ENCODE data around the gene SCCPDH.

SCCPDH gene

DNA sequence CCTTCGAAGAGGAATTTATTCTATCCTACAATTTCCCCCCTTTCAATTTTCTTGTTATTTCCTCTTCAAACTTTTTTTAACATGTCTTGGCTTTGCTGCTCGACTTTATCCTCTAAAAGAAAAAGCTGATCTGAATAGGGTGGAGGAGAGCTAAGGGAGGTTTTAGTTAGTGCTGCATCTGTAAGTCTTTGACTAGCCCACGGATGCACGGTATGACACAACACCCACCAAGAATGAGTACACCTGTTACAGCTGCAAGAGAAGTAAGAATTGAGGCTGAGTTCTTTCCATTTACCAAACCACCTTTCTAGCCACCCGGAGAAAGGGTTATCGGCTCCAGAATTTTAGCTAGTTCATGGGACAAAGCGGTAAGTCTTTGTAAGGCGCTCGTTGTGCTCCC is 23.8 kb downstream of the SCCPDH start:
- TF ChIP-seq, protein P1, sequence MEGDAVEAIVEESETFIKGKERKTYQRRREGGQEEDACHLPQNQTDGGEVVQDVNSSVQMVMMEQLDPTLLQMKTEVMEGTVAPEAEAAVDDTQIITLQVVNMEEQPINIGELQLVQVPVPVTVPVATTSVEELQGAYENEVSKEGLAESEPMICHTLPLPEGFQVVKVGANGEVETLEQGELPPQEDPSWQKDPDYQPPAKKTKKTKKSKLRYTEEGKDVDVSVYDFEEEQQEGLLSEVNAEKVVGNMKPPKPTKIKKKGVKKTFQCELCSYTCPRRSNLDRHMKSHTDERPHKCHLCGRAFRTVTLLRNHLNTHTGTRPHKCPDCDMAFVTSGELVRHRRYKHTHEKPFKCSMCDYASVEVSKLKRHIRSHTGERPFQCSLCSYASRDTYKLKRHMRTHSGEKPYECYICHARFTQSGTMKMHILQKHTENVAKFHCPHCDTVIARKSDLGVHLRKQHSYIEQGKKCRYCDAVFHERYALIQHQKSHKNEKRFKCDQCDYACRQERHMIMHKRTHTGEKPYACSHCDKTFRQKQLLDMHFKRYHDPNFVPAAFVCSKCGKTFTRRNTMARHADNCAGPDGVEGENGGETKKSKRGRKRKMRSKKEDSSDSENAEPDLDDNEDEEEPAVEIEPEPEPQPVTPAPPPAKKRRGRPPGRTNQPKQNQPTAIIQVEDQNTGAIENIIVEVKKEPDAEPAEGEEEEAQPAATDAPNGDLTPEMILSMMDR (IDR thresholded peaks at IDR 0.05; ENCODE audit: low read depth, low read length): no peak
- no peak for TF ChIP-seq EZH2phosphoT487 (IDR thresholded peaks at IDR 0.05; ENCODE audit: low read depth)
- Histone ChIP-seq H2AFZ (ENCODE audit: low read depth, low read length) (no peak overlapping the region), H3K36me3 (replicated peaks; ENCODE audit: low read depth, low read length) (peaks cover 28% of the 10 kb centered on the region)

DNA sequence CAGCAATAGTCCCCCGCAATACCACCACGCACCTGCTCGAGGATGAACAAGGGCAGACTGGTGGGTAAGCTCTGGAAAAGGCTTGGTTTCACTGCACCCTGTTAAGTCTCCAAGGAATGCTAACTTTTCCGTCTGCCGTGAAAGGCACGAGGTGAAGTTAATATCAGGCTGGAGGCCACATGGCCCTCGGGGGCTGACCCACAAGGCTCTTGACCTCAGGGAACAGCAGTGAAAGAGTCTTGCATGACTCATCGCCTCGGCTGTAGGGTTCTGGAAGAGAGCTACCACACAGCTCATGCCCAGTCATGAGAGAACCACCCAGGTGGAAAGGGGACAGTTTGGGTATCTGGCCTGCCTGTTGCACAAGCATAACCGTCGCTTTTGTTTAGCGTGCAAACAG is 24.7 kb downstream of the SCCPDH start:
- peaks cover 4% of the 10 kb centered on the region for H3K4me1 ChIP-seq (ENCODE audit: low read length)
- H3K9me3 ChIP-seq (ENCODE audit: insufficient read depth, low read length): no peaks in the 10 kb centered on the region
- no peak overlapping the region for H3K27ac ChIP-seq (ENCODE audit: low read length)
- H4K20me1 ChIP-seq (ENCODE audit: insufficient read depth, low read length): no peaks in the 10 kb centered on the region
- no peak for TF ChIP-seq EZH2phosphoT487 (IDR thresholded peaks at IDR 0.05; ENCODE audit: low read depth)
- TF ChIP-seq, protein P1 (IDR thresholded peaks at IDR 0.05; ENCODE audit: low read depth, low read length): no peak
- no peak overlapping the region for H3K4me2 ChIP-seq (ENCODE audit: low read length)
- peaks cover 25% of the 10 kb centered on the region for H3K36me3 ChIP-seq (replicated peaks; ENCODE audit: low read depth, low read length)
- H3K79me2 ChIP-seq (ENCODE audit: low read length): no peaks in the 10 kb centered on the region
- H2AFZ ChIP-seq (ENCODE audit: low read depth, low read length): no peak overlapping the region
- no peaks in the 10 kb centered on the region for H3K27me3 ChIP-seq (ENCODE audit: low read depth, low read length)
- H3K4me3 ChIP-seq (ENCODE audit: low read length): no peak overlapping the region
- no peak overlapping the region for H3K9ac ChIP-seq (ENCODE audit: low read length)

More for the DNA sequence above, 23.8 kb downstream of the SCCPDH start:
- Histone ChIP-seq H3K9me3 (ENCODE audit: insufficient read depth, low read length) (no peaks in the 10 kb centered on the region), H3K27ac (ENCODE audit: low read length) (no peak overlapping the region), H3K79me2 (ENCODE audit: low read length) (no peaks in the 10 kb centered on the region), H3K27me3 (ENCODE audit: low read depth, low read length) (no peaks in the 10 kb centered on the region), H3K4me1 (ENCODE audit: low read length) (no peaks in the 10 kb centered on the region), H3K9ac (ENCODE audit: low read length) (no peak overlapping the region), H3K4me3 (ENCODE audit: low read length) (no peak overlapping the region), H3K4me2 (ENCODE audit: low read length) (no peak overlapping the region), H4K20me1 (ENCODE audit: insufficient read depth, low read length) (no peaks in the 10 kb centered on the region)

DNA sequence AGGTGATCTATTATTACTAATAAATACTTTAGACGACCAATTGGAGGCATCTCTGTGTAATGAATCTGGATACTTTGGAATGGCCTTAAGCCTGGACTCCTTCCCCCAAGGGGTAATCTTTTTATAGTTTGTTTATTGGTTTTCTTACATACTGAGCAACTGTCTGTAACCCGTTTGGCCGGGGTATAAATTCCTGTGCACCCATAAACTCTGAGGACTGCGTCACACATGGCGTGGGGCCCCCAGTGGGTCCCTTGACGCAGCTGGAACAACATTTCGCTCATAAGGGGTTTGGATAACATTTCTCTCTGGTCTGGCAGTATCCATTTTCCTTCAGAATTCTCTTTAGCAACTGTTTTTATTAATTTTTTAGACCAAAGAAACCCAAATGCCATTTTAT is 26.5 kb downstream of the SCCPDH start:
- Histone ChIP-seq H3K79me2 (ENCODE audit: low read length) (no peaks in the 10 kb centered on the region), H3K9ac (ENCODE audit: low read length) (no peak overlapping the region), H3K9me3 (ENCODE audit: insufficient read depth, low read length) (no peaks in the 10 kb centered on the region), H3K36me3 (replicated peaks; ENCODE audit: low read depth, low read length) (peaks cover 14% of the 10 kb centered on the region), H3K27me3 (ENCODE audit: low read depth, low read length) (no peaks in the 10 kb centered on the region), H2AFZ (ENCODE audit: low read depth, low read length) (no peak overlapping the region), H4K20me1 (ENCODE audit: insufficient read depth, low read length) (no peaks in the 10 kb centered on the region), H3K4me2 (ENCODE audit: low read length) (no peak overlapping the region), H3K4me1 (ENCODE audit: low read length) (peaks cover 4% of the 10 kb centered on the region), H3K4me3 (ENCODE audit: low read length) (no peak overlapping the region), H3K27ac (ENCODE audit: low read length) (no peak overlapping the region)
- TF ChIP-seq, protein P1 (IDR thresholded peaks at IDR 0.05; ENCODE audit: low read depth, low read length): no peak
- no peak for TF ChIP-seq EZH2phosphoT487 (IDR thresholded peaks at IDR 0.05; ENCODE audit: low read depth)

DNA sequence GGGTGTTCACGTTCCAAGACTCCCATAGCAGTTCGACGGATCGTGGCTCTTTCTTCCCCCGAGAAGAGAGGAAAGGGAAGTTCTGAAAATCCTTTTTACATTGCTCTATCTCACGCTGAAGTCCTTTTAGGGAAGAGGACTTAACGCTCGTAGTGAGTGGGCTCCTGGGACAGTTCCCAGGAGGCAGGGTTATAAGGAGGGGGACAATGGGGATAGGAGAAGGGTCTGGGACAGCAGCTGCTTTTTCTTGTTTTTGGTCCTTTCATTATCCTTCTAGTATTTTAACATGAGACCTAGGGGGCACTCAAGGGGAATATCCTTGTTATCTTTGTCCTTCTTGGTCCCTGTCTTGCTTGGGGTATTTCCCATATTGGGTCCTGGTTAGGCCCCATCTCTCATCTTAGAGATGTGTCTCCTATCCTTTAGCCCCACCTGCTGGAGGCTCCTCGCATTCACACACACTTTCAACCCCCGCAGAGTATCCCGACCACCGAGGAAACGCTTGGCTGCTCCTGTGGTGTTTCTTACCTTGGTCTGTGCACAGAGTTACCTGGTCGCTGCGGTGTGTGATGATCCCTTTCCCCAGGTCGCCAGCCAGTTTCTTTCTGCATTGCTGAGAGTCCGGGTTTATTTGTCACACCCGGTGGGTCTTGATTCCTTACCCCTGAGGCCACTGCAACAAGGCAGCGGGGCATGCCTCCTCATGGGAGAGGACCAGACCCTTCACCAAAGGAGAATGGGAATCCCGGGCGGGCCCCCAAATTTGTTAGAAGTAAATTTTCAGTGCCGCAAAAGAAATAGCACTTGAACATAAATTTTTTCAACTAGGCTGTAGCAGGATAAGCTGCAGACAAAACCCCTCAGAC is 29.7 kb downstream of the SCCPDH start:
- Histone ChIP-seq H3K9ac (ENCODE audit: low read length) (no peak overlapping the region), H3K4me3 (ENCODE audit: low read length) (no peak overlapping the region), H4K20me1 (ENCODE audit: insufficient read depth, low read length) (no peaks in the 10 kb centered on the region), H3K79me2 (ENCODE audit: low read length) (no peaks in the 10 kb centered on the region), H3K9me3 (ENCODE audit: insufficient read depth, low read length) (no peaks in the 10 kb centered on the region), H3K27me3 (ENCODE audit: low read depth, low read length) (no peaks in the 10 kb centered on the region), H2AFZ (ENCODE audit: low read depth, low read length) (no peak overlapping the region), H3K36me3 (replicated peaks; ENCODE audit: low read depth, low read length) (peaks cover under 1% of the 10 kb centered on the region), H3K4me1 (ENCODE audit: low read length) (peaks cover 4% of the 10 kb centered on the region), H3K4me2 (ENCODE audit: low read length) (no peak overlapping the region), H3K27ac (ENCODE audit: low read length) (no peak overlapping the region)
- TF ChIP-seq, protein P1 (IDR thresholded peaks at IDR 0.05; ENCODE audit: low read depth, low read length): peak; percentile 92
- no peak for TF ChIP-seq EZH2phosphoT487 (IDR thresholded peaks at IDR 0.05; ENCODE audit: low read depth)
